ENCODE data around the gene DCUN1D3.

Gene DCUN1D3

DNA sequence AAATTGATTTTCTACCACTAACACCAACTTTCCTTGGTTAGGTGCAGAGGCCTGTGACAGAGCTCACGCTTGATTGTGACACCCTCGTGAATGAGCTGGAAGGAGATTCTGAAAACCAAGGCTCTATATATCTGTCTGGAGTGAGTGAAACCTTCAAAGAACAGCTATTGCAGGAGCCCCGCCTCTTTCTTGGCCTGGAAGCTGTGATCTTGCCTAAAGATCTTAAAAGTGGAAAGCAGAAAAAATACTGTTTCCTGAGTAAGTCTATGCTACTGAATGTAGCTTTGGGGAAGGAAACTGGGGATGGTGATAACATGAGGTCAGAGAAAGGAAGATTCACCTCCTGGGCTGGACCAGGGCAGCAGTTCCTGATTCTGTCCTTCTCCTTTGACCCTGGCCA is 55.6 kb downstream of the DCUN1D3 start:
- H3K9me3 ChIP-seq (ENCODE audit: control insufficient read depth in 1 of 2, low read length in 2 of 2) = no peaks in the 10 kb centered on the region
- no peaks in the 10 kb centered on the region for H3K27me3 ChIP-seq (ENCODE audit: low read depth, low read length)
- H3K36me3 ChIP-seq (ENCODE audit: control insufficient read depth in 1 of 2, insufficient read depth in 2 of 2, low read length in 2 of 2) = no peaks in the 10 kb centered on the region
- no peak overlapping the region for H3K4me3 ChIP-seq (ENCODE audit: low read depth in 1 of 2, low read length in 2 of 2)
- no peak overlapping the region for H3K27ac ChIP-seq (ENCODE audit: low read length)
- no peaks in the 10 kb centered on the region for H3K4me1 ChIP-seq (ENCODE audit: control insufficient read depth in 1 of 2, insufficient read depth in 2 of 2, low read length in 2 of 2)

- no peak overlapping the region for H3K4me3 ChIP-seq (ENCODE audit: low read depth in 1 of 2, low read length in 2 of 2)
- no peak overlapping the region for H3K27ac ChIP-seq (ENCODE audit: low read length)
- no peaks in the 10 kb centered on the region for H3K36me3 ChIP-seq (ENCODE audit: control insufficient read depth in 1 of 2, insufficient read depth in 2 of 2, low read length in 2 of 2)
- no peaks in the 10 kb centered on the region for H3K9me3 ChIP-seq (ENCODE audit: control insufficient read depth in 1 of 2, low read length in 2 of 2)
- H3K27me3 ChIP-seq (ENCODE audit: low read depth, low read length) = no peaks in the 10 kb centered on the region
- no peaks in the 10 kb centered on the region for H3K4me1 ChIP-seq (ENCODE audit: control insufficient read depth in 1 of 2, insufficient read depth in 2 of 2, low read length in 2 of 2)
Measured at GRCh38 chr16:20844054-20844453, 56.1 kb downstream of the DCUN1D3 start.

- Histone ChIP-seq H3K36me3 (ENCODE audit: control insufficient read depth in 1 of 2, insufficient read depth in 2 of 2, low read length in 2 of 2) (peaks cover 0 to 4% of the 10 kb centered on the region in 2 donors), H3K9me3 (ENCODE audit: control insufficient read depth in 1 of 2, low read length in 2 of 2) (peaks cover 3 to 5% of the 10 kb centered on the region in 2 donors), H3K4me3 (ENCODE audit: low read depth in 1 of 2, low read length in 2 of 2) (no peak overlapping the region), H3K27me3 (ENCODE audit: low read depth, low read length) (no peaks in the 10 kb centered on the region), H3K27ac (ENCODE audit: low read length) (no peak overlapping the region), H3K4me1 (ENCODE audit: control insufficient read depth in 1 of 2, insufficient read depth in 2 of 2, low read length in 2 of 2) (no peaks in the 10 kb centered on the region)
Measured at GRCh38 chr16:20839504-20839903, 60.7 kb downstream of the DCUN1D3 start.

GRCh38 chr16:20838240-20838639 is 61.9 kb downstream of the DCUN1D3 start:
- Histone ChIP-seq H3K4me1 (ENCODE audit: control insufficient read depth in 1 of 2, insufficient read depth in 2 of 2, low read length in 2 of 2) (no peaks in the 10 kb centered on the region), H3K36me3 (ENCODE audit: control insufficient read depth in 1 of 2, insufficient read depth in 2 of 2, low read length in 2 of 2) (peaks cover 0 to 4% of the 10 kb centered on the region in 2 donors), H3K27ac (ENCODE audit: low read length) (no peak overlapping the region), H3K4me3 (ENCODE audit: low read depth in 1 of 2, low read length in 2 of 2) (no peak overlapping the region), H3K9me3 (ENCODE audit: control insufficient read depth in 1 of 2, low read length in 2 of 2) (peaks cover 3 to 5% of the 10 kb centered on the region in 2 donors), H3K27me3 (ENCODE audit: low read depth, low read length) (no peaks in the 10 kb centered on the region)

DNA sequence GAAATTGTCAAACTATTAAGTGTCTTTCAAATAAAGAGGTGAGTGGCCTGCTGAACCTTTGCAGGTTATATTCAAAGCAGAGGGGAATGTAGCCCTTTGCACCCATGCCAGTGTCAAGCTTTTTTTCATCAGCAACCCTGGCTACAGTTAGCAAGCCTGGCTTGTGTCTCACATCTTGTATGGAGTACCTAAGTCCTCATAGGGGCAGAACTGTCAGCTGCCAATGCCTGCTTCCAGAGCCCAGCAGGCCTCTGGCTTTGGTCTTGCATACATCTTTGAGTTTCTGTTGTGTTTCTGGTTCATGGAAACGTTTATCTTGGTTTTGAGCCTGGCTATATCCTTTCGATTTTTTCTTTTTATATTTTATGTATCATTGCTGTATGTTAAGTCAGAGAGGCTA is 67.1 kb downstream of the DCUN1D3 start:
- peaks cover 0 to 7% of the 10 kb centered on the region in 2 donors for H3K36me3 ChIP-seq (ENCODE audit: control insufficient read depth in 1 of 2, insufficient read depth in 2 of 2, low read length in 2 of 2)
- no peak overlapping the region for H3K4me3 ChIP-seq (ENCODE audit: low read depth in 1 of 2, low read length in 2 of 2)
- H3K27me3 ChIP-seq (ENCODE audit: low read depth, low read length) = no peaks in the 10 kb centered on the region

GRCh38 chr16:20830372-20830771 is 69.8 kb downstream of the DCUN1D3 start:
- Histone ChIP-seq H3K9me3 (ENCODE audit: control insufficient read depth in 1 of 2, low read length in 2 of 2) (no peaks in the 10 kb centered on the region), H3K36me3 (ENCODE audit: control insufficient read depth in 1 of 2, insufficient read depth in 2 of 2, low read length in 2 of 2) (peaks cover 0 to 19% of the 10 kb centered on the region in 2 donors), H3K4me1 (ENCODE audit: control insufficient read depth in 1 of 2, insufficient read depth in 2 of 2, low read length in 2 of 2) (no peaks in the 10 kb centered on the region), H3K4me3 (ENCODE audit: low read depth in 1 of 2, low read length in 2 of 2) (no peak overlapping the region), H3K27me3 (ENCODE audit: low read depth, low read length) (no peaks in the 10 kb centered on the region), H3K27ac (ENCODE audit: low read length) (no peak overlapping the region)

More for the DNA sequence above, 67.1 kb downstream of the DCUN1D3 start:
- no peak overlapping the region for H3K27ac ChIP-seq (ENCODE audit: low read length)
- H3K9me3 ChIP-seq (ENCODE audit: control insufficient read depth in 1 of 2, low read length in 2 of 2) = peaks cover 3 to 5% of the 10 kb centered on the region in 2 donors
- no peaks in the 10 kb centered on the region for H3K4me1 ChIP-seq (ENCODE audit: control insufficient read depth in 1 of 2, insufficient read depth in 2 of 2, low read length in 2 of 2)

DNA sequence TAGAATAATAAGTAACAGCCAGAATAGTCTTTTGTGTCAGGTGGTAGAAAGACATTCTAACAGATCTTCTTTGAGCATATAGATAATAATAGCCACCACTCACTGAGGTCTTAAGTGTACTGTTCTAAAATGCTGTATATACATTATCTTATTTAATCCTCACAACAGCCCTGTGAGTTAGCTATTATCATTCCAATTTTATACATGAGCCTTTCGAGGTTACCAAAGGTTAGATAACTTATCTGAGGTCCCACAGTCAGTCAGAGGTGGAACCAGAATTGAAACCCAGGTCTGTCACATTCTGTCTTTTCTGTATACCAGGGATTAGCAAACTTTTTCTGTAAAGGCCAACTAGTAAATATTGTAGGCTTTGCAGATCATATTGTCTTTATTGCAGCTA is 70.6 kb downstream of the DCUN1D3 start:
- Histone ChIP-seq H3K27me3 (ENCODE audit: low read depth, low read length) (no peaks in the 10 kb centered on the region), H3K36me3 (ENCODE audit: control insufficient read depth in 1 of 2, insufficient read depth in 2 of 2, low read length in 2 of 2) (peaks cover 0 to 15% of the 10 kb centered on the region in 2 donors), H3K9me3 (ENCODE audit: control insufficient read depth in 1 of 2, low read length in 2 of 2) (no peaks in the 10 kb centered on the region), H3K4me3 (ENCODE audit: low read depth in 1 of 2, low read length in 2 of 2) (no peak overlapping the region), H3K4me1 (ENCODE audit: control insufficient read depth in 1 of 2, insufficient read depth in 2 of 2, low read length in 2 of 2) (no peaks in the 10 kb centered on the region), H3K27ac (ENCODE audit: low read length) (no peak overlapping the region)

- peaks cover 0 to 24% of the 10 kb centered on the region in 2 donors for H3K36me3 ChIP-seq (ENCODE audit: control insufficient read depth in 1 of 2, insufficient read depth in 2 of 2, low read length in 2 of 2)
- no peaks in the 10 kb centered on the region for H3K9me3 ChIP-seq (ENCODE audit: control insufficient read depth in 1 of 2, low read length in 2 of 2)
- no peak overlapping the region for H3K27ac ChIP-seq (ENCODE audit: low read length)
- no peak overlapping the region for H3K4me3 ChIP-seq (ENCODE audit: low read depth in 1 of 2, low read length in 2 of 2)
- H3K27me3 ChIP-seq (ENCODE audit: low read depth, low read length) = no peaks in the 10 kb centered on the region
- H3K4me1 ChIP-seq (ENCODE audit: control insufficient read depth in 1 of 2, insufficient read depth in 2 of 2, low read length in 2 of 2) = no peaks in the 10 kb centered on the region
Measured at GRCh38 chr16:20826039-20826566, 74.1 kb downstream of the DCUN1D3 start.

GRCh38 chr16:20822521-20823325 is 77.4 kb downstream of the DCUN1D3 start:
- H3K4me1 ChIP-seq (ENCODE audit: control insufficient read depth in 1 of 2, insufficient read depth in 2 of 2, low read length in 2 of 2) = no peaks in the 10 kb centered on the region
- no peak overlapping the region for H3K27ac ChIP-seq (ENCODE audit: low read length)
- H3K4me3 ChIP-seq (ENCODE audit: low read depth in 1 of 2, low read length in 2 of 2) = no peak overlapping the region
- no peaks in the 10 kb centered on the region for H3K9me3 ChIP-seq (ENCODE audit: control insufficient read depth in 1 of 2, low read length in 2 of 2)
- H3K27me3 ChIP-seq (ENCODE audit: low read depth, low read length) = no peaks in the 10 kb centered on the region
- peaks cover 0 to 20% of the 10 kb centered on the region in 2 donors for H3K36me3 ChIP-seq (ENCODE audit: control insufficient read depth in 1 of 2, insufficient read depth in 2 of 2, low read length in 2 of 2)

DNA sequence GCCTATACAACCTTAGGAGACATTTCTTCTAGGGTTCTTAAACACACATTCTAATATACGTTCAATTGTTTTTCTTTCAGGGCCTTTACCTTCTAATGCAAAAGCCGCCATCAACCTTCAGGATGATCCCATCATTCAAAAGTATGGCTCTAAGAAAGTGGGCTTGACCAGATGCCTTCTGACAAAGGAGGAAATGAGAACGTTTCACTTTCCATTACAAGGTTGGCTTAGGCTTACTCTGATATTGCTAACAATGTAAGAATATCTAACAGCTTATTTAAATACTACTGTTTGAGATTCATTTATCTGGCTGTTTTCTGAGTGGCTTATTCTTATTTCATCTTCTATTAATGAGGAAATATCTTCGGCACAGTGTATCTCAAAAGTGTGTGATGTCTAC is 78.5 kb downstream of the DCUN1D3 start:
- no peak overlapping the region for H3K4me3 ChIP-seq (ENCODE audit: low read depth in 1 of 2, low read length in 2 of 2)
- H3K36me3 ChIP-seq (ENCODE audit: control insufficient read depth in 1 of 2, insufficient read depth in 2 of 2, low read length in 2 of 2) = peaks cover 0 to 20% of the 10 kb centered on the region in 2 donors
- H3K9me3 ChIP-seq (ENCODE audit: control insufficient read depth in 1 of 2, low read length in 2 of 2) = no peaks in the 10 kb centered on the region
- no peak overlapping the region for H3K27ac ChIP-seq (ENCODE audit: low read length)
- no peaks in the 10 kb centered on the region for H3K4me1 ChIP-seq (ENCODE audit: control insufficient read depth in 1 of 2, insufficient read depth in 2 of 2, low read length in 2 of 2)
- H3K27me3 ChIP-seq (ENCODE audit: low read depth, low read length) = no peaks in the 10 kb centered on the region

DNA sequence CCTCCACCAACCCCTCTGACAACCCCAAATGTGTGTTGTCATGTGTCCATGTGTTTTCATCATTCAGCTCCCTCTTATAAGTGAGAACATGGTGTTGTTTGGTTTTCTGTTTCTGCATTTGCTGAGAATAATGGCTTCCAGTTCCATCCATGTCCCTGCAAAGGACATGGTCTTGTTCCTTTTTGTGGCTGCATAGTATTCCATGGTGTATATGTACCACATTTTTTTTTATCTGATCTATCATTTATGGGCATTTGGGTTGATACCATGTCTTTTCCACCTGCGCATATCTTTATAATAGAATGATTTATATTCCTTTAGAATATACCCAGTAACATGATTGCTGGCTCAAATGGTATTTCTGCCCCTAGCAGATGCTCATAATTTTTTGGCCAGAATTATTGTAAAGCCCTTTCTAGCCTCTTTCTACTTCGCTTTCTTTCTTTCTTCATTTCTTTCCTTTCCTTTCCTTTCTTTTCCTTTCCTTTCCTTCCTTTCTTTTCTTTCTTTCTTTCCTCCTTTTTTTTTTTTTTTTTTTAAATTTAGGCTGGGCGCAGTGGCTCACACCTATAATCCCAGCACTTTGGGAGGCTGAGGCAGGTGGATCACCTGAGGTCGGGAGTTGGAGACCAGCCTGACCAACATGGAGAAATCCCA is 81.1 kb downstream of the DCUN1D3 start:
- peaks cover 0 to 18% of the 10 kb centered on the region in 2 donors for H3K36me3 ChIP-seq (ENCODE audit: control insufficient read depth in 1 of 2, insufficient read depth in 2 of 2, low read length in 2 of 2)
- no peaks in the 10 kb centered on the region for H3K27me3 ChIP-seq (ENCODE audit: low read depth, low read length)
- no peak overlapping the region for H3K27ac ChIP-seq (ENCODE audit: low read length)
- H3K9me3 ChIP-seq (ENCODE audit: control insufficient read depth in 1 of 2, low read length in 2 of 2) = no peaks in the 10 kb centered on the region
- H3K4me3 ChIP-seq (ENCODE audit: low read depth in 1 of 2, low read length in 2 of 2) = no peak overlapping the region
- no peaks in the 10 kb centered on the region for H3K4me1 ChIP-seq (ENCODE audit: control insufficient read depth in 1 of 2, insufficient read depth in 2 of 2, low read length in 2 of 2)

Data from muscle layer of duodenum (tissue), 2 donors.